SK-N-DZ (cell line): ENCODE results near the gene TMED10.
"Not testable (repeated sequence)": the region's sequence is repeated elsewhere in the genome, so short reads cannot be mapped to it uniquely, and the experiment has no call there.

ENCODE experiments used
- DNase-seq: peaks from one replicate; pipeline ENCODE4 v3.0.0-alpha.2; 2015; ENCODE audit warnings: low spot score

The TMED10 gene

GRCh38 chr14:75191100-75191499 is 14.7 kb upstream of the TMED10 start:
- no peak for DNase-seq

DNA sequence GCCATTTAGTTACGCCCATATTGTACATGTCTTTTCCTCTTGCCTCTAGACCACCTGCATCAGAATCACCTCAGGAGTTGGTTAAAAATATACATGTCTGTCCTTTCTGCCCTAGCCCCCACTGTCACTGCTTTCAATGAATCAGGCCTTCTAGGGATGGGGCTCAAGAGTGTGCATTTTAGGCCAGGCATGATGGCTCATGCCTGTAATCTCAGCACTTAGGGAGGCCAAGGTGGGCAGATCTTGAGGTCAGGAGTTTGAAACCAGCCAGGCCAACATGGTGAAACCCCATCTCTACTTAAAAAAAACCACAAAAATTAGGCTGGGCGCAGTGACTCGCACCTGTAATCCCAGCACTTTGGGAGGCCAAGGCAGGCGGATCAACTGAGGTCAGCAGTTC is 13.6 kb upstream of the TMED10 start:
- DNase-seq: no peak

DNA sequence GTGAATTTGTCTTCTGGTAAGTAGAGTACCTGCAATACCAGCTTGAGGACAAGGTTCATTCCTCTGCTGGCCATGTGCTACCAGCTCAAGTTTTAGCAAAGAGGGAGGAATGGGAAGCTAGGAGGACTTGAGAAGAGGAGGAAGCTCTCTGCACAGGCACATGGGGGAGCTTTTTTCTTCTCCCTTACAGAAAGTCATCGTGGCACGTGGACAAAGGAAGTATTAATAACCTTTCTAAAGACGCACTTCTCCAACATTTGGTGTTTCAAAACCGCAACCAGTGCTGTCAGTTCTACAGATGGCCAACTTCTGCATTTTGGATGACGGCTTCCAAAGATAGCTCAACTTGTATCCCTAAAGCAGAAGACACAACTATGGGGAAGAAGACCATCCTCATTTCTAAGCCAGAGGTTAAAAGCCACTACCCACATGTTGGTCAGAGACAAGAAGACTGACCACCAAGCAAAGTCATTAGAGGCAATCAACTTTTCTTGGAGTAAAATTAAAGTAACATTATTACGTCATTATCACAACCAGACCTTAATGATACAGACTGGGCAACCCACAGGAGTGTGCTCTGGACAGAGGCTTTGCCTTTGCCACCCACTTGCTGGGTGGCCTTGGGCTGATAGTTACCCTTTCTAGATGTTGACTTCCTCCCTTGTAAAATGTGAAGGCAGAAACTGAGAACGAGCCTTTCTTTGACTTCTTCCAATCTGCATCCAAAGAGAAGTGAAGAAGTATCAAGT is 12.3 kb upstream of the TMED10 start:
- no peak for DNase-seq

DNA sequence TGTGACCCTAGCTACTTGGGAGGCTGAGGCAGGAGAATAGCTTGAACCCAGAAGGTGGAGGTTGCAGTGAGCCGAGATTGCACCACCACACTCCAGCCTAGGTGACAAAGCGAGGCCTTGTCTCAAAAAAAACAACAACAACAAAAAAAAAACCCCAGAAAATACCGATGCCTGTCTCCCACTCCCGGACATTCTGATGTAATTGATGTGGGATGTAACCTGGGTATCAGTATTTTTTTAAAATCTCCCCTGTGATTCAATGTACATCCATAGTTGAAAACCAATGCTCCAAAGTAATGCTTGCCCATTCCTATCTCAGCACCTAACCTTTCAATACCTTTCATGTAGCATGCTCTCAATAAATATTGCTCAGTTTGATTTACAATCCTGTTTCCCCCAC is 11.7 kb upstream of the TMED10 start:
- DNase-seq: no peak

- DNase-seq: no peak
Observed at GRCh38 chr14:75186953-75187352, 10.5 kb upstream of the TMED10 start.

- no peak for DNase-seq
Observed at GRCh38 chr14:75185251-75186040, 9.0 kb upstream of the TMED10 start.

GRCh38 chr14:75184492-75184891 is 8.1 kb upstream of the TMED10 start:
- no peak for DNase-seq

DNA sequence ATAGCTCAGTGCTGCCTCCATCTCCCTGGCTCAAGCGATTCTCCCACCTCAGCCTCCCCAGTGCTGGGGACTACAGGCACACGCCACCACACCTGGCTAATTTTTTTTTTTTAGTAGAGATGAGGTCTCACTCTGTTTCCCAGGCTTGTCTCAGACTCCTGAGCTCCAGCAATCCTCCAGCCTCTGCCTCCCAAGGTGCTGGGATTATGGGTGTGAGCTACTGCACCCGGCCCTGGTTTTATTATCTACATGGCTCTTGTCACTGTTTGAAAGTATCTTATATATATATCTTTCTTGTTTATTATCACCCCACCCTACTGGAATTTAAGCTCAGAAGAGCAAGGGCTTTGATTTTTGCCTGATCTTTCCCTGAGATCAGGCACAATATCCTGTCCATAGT is 7.6 kb upstream of the TMED10 start:
- no peak for DNase-seq

DNA sequence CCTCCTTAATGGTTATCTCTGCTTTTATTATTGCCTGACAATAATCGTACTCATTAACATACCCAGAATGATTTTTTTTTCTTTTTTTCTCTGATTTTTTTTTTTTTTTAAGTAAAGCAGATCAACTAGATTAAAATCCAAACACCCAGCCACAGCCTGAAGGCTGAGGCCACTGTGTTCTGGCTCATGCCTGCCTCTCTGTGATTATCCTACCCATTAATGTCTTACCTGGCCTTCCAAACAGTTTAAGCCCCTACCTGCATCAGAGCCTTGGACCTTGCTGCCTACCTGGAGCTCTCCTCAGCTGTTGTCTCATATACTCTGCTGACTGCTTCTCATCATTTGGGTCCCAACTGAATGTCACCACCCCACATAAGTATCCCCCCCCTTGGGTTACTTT is 6.8 kb upstream of the TMED10 start:
- no peak for DNase-seq

- DNase-seq: no peak
Observed at GRCh38 chr14:75182821-75183220, 6.4 kb upstream of the TMED10 start.

- DNase-seq: not testable (repeated sequence)
Observed at GRCh38 chr14:75182163-75182562, 5.8 kb upstream of the TMED10 start.

DNA sequence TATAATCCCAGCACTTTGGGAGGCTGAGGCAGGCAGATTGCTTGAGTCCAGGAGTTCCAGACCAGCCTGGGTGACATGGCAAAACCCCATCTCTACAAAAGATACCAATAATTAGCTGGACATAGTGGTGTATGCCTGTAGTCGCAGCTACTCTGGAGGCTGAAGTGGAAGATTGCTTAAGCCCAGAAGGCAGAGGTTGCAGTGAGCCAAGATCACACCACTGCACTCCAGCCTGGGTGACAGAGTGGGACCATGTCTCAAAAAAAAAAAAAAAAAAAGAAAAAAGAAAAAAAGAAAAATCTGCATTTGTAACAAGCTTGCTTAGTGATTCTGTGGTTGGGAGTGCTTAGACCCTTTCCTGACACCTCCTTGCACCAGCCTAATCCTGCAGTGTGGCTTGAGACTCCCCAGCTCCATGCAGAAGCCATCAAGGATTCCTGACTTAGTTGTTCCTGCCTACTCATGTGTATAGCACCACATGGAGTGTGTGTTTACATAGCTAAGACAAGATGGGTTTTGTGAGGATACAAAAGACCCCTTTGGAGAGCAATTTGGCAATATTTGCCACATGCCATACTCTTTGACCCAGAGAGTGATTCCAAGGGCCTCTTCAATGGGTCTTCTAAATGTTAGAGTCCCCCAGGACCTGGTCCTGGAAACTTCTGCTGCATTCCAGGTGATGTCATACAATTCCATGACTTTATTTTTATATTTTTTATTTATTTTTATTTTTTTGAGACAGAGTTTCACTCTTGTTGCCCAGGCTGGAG is 5.1 kb upstream of the TMED10 start:
- no peak for DNase-seq

- no peak for DNase-seq
Observed at GRCh38 chr14:75175677-75176141, 703 bp downstream of the TMED10 start.

GRCh38 chr14:75174066-75174465 is 2.3 kb downstream of the TMED10 start:
- no peak for DNase-seq

DNA sequence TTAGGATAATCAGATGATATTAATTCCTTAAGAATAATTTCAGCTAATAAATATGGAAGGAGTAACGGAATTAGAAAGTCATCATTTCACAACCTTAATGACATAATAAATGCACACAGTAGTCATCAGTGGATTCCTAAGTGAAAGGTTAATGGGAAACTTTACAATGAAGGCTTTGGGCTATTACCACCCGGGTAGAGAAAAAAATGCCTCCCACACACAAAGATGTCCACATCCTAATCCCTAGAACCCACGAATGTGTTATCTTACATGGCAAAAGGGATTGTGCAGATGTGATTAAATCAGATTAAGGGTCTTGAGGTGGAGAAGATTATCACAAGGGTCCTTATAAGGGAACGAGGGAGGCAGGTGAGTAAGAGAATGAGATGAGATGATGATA is 5.6 kb downstream of the TMED10 start:
- DNase-seq: no peak

DNA sequence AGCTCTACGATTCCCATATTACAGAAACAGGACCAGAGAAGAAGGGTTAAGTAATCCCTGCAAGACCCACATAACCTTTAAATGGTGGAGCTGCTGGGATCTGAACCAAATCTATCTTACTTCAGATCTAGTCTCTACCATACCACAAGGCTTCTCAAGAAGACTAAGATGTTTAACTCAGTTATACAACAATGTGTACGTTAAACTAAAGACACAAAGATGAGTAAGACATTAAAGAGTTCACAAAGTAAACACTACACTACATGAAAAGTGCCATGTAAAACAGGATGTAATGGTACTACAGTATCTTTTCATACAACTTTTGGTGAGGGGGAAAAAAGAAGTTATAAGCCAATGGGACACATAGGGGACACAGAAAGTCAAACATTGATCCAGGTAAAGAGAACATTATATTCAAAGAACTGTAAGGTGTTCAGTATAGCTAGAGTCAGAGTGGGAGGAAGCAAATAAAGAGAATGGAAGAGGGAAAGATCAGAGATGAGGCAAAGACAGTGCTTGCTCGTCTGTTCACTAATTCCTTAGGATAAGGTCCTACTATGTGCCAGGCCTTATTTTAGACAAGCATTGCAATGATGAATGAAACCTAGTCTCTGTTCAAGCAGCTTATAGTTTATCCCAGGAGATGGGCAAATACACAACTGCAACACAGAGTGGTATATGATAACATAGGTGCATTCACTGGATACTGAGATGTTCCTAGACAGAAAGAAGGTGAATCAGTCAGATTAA is 7.7 kb downstream of the TMED10 start:
- no peak for DNase-seq

DNA sequence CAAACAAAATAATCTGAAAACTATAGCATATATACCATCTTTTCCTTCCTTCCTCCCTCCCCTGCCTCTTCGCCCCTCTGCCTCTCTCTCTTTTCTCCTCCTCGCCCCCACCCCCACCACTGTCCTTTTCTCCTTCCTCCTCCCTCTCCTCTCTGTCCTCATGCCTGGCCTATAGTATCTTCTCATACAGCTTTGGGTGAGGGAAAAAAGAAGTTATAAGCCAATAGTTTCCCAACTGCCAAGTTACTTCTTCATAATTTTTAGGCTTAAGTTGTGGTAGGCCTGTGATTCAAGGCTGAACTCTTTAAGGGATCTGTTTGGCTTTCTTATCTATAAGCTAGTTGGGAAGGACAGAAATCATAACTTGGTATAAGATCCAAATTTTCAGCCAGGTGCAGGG is 9.1 kb downstream of the TMED10 start:
- DNase-seq: no peak

DNA sequence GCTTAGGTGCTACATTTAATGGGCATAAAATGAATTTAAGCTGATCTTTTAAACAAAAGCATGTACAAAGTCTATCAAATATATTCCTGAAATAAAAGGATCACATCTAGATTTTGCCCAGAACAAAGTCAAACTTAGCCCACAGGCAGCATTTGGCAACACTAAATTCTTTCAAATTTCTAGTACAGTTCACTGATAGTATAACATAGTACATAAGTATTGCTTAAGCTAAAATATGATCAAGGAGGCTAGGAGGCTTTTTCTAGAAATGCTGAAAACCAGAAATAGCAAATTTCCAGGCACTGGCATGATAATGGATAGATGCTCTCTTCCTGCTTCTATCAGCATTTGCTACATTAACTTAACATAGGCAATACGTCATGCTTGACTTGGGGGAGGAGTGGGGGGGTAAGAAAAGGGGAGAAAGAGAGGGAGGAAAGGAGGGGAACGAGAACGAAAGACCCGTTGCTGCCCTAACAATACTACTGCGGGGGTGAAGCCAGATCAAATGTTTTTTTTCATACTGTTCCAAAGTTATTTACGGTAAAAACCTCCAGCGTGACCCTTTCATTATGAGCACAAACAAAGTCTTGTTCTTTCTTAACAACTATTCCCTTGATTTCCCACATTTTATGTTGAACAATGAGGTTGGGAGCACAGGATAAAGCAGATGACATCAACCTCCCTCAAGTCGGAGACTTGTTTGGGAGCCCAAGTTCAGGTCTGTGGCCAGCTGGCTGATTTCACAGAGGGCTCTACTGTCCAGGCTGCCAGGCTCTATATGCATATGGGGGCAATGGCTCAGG is 10.6 kb downstream of the TMED10 start:
- DNase-seq: no peak

DNA sequence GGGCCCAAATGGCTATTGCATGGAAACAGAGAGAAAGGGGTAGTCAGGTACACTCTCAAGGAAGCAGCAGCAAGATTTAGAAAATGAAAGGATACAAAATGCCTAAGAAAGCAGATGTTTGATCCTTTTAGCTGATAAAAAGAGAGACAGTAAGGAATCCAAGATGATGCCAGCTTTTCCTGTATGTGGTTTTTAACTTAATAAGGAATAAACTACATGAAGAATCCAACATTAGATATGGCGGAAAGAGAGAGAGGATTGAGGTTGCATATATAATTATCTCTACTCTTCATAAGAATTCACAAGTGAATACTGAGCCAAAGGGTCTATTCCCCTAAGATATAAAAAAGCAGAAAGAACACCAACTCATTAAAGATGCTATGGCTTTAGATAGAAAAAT is 11.6 kb downstream of the TMED10 start:
- no peak for DNase-seq

DNA sequence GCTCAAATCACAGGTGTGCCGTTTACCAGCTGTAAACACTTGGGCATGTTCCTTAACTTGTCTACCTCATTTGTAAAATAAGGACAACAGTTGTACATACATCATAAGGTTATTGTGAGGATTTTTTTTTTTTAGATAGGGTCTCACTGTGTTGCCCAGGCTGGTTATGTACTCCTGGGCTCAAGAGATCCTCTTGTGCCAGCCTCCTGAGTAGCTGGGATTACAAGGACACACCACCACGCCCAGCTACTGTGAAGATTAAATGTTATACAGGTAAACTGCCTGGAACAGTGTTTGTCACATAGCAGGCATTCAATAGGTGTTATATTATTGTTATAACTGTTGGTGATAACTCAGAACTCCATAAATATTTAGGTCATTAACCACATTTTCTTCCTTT is 12.7 kb downstream of the TMED10 start:
- no peak for DNase-seq

DNA sequence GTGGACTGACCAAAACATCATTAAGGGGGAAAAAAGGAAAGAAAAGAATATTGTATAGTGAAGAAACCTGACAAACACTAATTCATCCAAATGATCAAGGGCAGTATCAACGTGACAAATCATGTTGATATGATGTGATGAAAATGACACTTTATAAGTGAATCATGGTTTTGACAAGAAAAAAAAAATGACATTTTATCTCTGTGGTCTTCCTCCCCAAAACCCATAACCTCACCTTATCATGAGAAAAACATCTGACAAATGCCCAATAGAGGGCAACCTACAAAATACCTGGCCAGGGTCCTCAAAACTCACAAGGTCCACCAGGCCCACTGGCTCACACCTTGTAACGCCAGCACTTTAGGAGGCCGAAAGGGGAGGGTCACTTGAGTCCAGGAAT is 13.8 kb downstream of the TMED10 start:
- no peak for DNase-seq
